Gastroesophageal sphincter (tissue), 3 donors: ENCODE measurements around the gene IL33.

ENCODE experiments used
- EP300 ChIP-seq: sonication (generic); formaldehyde crosslinking; IDR thresholded peaks from one replicate; pipeline ENCODE4 v1.6.1; 2017; ENCODE audit warnings: antibody characterized with exemption, mild to moderate bottlenecking
- POLR2A ChIP-seq, 2 donors: fragments of 450-650 bp; IDR thresholded peaks; one replicate each; pipeline ENCODE4 v1.6.1; 2017; ENCODE audit warnings: antibody characterized with exemption in 2 of 2, mild to moderate bottlenecking in 2 of 2, moderate library complexity in 1 of 2
- TF ChIP-seq, protein P1 (sequence below), 4 experiments: fragments of 200-600 bp in 2 of 4; fragments of 450-650 bp in 2 of 4; sonication (generic) in 1 of 4; IDR thresholded peaks; one replicate each; pipeline ENCODE4 v1.5.1; 2017 to 2019; ENCODE audit warnings: antibody characterized with exemption in 4 of 4, mild to moderate bottlenecking in 2 of 4, moderate library complexity in 2 of 4

DNA sequence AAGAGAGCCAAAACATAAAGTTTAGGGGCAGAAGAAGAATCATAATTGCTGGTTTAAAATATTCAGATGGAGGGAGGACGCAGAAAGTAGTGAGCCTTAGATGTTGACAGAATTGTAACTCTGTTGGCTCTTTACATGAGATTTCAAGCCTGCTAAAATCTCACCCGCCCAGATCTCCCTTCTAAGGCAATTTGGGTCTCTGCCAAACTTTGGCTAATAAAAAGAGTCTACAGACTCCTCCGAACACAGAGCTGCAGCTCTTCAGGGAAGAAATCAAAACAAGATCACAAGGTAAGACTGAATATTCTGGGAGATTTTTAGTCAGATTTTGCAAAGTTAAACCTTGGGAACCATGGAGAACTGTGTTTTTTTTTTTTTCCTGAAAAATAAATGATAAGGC lies at the start of gene IL33:
- TF ChIP-seq, protein P1, sequence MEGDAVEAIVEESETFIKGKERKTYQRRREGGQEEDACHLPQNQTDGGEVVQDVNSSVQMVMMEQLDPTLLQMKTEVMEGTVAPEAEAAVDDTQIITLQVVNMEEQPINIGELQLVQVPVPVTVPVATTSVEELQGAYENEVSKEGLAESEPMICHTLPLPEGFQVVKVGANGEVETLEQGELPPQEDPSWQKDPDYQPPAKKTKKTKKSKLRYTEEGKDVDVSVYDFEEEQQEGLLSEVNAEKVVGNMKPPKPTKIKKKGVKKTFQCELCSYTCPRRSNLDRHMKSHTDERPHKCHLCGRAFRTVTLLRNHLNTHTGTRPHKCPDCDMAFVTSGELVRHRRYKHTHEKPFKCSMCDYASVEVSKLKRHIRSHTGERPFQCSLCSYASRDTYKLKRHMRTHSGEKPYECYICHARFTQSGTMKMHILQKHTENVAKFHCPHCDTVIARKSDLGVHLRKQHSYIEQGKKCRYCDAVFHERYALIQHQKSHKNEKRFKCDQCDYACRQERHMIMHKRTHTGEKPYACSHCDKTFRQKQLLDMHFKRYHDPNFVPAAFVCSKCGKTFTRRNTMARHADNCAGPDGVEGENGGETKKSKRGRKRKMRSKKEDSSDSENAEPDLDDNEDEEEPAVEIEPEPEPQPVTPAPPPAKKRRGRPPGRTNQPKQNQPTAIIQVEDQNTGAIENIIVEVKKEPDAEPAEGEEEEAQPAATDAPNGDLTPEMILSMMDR (IDR thresholded peaks at IDR 0.05), result no peak
- TF ChIP-seq EP300, result no peak
- TF ChIP-seq POLR2A (IDR thresholded peaks at IDR 0.05), result no peak
